Osteocyte (in vitro differentiated cells): Measurements from ENCODE around the gene BID. TPM values are rescaled to one million over a fixed set of nuclear protein-coding genes. Genes with fewer than 3 reads are reported as not detected.
A peak's percentile ranks its signal among the peaks of the same experiment; 100 is the strongest.
"Not testable (repeated sequence)": the region's sequence is repeated elsewhere in the genome, so short reads cannot be mapped to it uniquely, and the experiment has no call there.

Experiments used
- DNase-seq: peaks from one replicate; pipeline ENCODE4 v3.0.0; 2021; ENCODE audit warnings: mixed read lengths; ENCODE audit not compliant: unreplicated experiment; ENCODE audit errors: extremely low spot score
- H3K27ac Mint-ChIP-seq: one replicate; pipeline ENCODE4 v1.8.0; 2021; ENCODE audit warnings: mild to moderate bottlenecking, mixed read lengths; ENCODE audit not compliant: unreplicated experiment
- H3K27me3 Mint-ChIP-seq: one replicate; pipeline ENCODE4 v1.8.0; 2021; ENCODE audit warnings: mixed read lengths; ENCODE audit not compliant: unreplicated experiment
- H3K36me3 Mint-ChIP-seq: one replicate; pipeline ENCODE4 v1.8.0; 2021; ENCODE audit warnings: mixed read lengths; ENCODE audit not compliant: unreplicated experiment
- H3K4me1 Mint-ChIP-seq: one replicate; pipeline ENCODE4 v1.8.0; 2021; ENCODE audit warnings: mixed read lengths; ENCODE audit not compliant: unreplicated experiment
- H3K4me3 Mint-ChIP-seq: one replicate; pipeline ENCODE4 v1.8.0; 2021; ENCODE audit warnings: mild to moderate bottlenecking, moderate library complexity, mixed read lengths; ENCODE audit not compliant: unreplicated experiment
- H3K9me3 Mint-ChIP-seq: one replicate; pipeline ENCODE4 v1.8.0; 2021; ENCODE audit warnings: mixed read lengths; ENCODE audit not compliant: unreplicated experiment
- CTCF ChIP-seq: fragments of 200-600 bp; sonication (generic); IDR thresholded peaks from 2 replicates; pipeline ENCODE4 v1.5.0; 2021; ENCODE audit warnings: antibody characterized with exemption, mild to moderate bottlenecking, moderate library complexity
- total RNA-seq: library from RNA; stranded (reverse); gene quantifications from 2 replicates; pipeline ENCODE4 v1.2.1, GENCODE V29; 2021

Gene BID
- total RNA-seq, 1 donor from 2014 or later, result 11.6 TPM

GRCh38 chr22:17764036-17764435 is 10.2 kb downstream of the BID start:
- no peak overlapping the region for H3K4me3 Mint-ChIP-seq
- H3K27ac Mint-ChIP-seq, result no peak overlapping the region
- H3K4me1 Mint-ChIP-seq, result no peaks in the 10 kb centered on the region
- no peaks in the 10 kb centered on the region for H3K9me3 Mint-ChIP-seq
- DNase-seq, result no peak
- no peaks in the 10 kb centered on the region for H3K36me3 Mint-ChIP-seq
- no peak for TF ChIP-seq CTCF
- H3K27me3 Mint-ChIP-seq, result no peaks in the 10 kb centered on the region

GRCh38 chr22:17763442-17763841 is 10.8 kb downstream of the BID start:
- H3K4me1 Mint-ChIP-seq, H3K9me3 Mint-ChIP-seq, H3K4me3 Mint-ChIP-seq: not testable (repeated sequence)

DNA sequence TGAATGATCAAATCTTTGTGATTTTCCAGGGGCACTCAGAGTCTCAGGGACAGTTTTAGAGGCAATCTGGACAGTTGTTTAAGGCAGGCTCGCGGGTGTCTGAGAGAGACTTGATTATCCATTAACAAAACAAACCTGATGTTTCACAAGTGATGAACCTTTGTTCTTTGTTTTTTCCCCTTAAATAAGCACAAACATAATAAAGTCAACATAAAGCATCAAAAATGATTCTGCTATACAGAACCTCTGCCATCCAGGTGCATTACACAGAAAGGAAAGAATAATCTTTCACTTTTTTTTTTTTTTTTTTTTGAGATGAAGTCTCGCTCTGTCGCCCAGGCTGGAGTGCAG is 13.2 kb downstream of the BID start:
- Mint-ChIP-seq H3K27ac (no peak overlapping the region), H3K27me3 (no peaks in the 10 kb centered on the region), H3K36me3 (no peaks in the 10 kb centered on the region), H3K9me3 (no peaks in the 10 kb centered on the region), H3K4me3 (no peak overlapping the region), H3K4me1 (no peaks in the 10 kb centered on the region)
- no peak for TF ChIP-seq CTCF
- no peak for DNase-seq

More at GRCh38 chr22:17763442-17763841, 10.8 kb downstream of the BID start:
- DNase-seq, H3K27me3 Mint-ChIP-seq, H3K27ac Mint-ChIP-seq, H3K36me3 Mint-ChIP-seq: not testable (repeated sequence)

DNA sequence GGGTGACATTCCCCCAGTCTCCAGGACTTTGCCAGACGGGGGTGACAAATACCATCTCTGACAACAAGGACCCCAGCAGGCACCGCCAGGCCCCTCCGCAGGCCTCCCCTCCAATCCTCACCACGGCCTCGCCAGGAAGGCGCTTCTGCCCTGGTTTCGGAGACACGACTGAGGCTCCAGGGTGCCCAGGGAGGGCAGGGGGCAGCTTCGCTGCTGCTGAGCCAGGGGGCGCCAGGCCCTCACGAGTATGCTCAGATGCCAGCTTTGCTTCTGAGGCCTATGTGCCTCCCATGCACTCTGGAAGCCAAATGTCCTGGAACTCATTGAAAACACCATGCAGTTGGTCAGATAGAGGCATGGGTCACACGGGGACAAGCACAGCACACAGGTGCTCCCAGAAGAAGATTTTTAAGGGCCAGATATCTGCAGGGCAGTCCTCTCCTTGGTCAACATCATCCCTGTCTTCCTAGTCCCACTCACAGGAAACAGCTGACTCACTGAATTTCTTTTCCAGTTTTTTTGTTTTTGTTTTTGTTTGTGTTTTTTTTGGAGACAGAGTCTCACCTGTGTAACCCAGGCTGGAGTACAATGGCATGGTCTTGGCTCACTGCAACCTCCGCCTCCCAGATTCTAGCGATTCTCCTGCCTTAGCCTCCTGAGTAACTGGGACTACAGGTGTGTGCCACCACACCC is 19.9 kb downstream of the BID start:
- DNase-seq, result no peak
- Mint-ChIP-seq H3K27ac (no peak overlapping the region), H3K36me3 (no peaks in the 10 kb centered on the region), H3K9me3 (no peaks in the 10 kb centered on the region), H3K27me3 (no peaks in the 10 kb centered on the region), H3K4me3 (no peak overlapping the region), H3K4me1 (no peaks in the 10 kb centered on the region)
- peak; percentile 40 for TF ChIP-seq CTCF

DNA sequence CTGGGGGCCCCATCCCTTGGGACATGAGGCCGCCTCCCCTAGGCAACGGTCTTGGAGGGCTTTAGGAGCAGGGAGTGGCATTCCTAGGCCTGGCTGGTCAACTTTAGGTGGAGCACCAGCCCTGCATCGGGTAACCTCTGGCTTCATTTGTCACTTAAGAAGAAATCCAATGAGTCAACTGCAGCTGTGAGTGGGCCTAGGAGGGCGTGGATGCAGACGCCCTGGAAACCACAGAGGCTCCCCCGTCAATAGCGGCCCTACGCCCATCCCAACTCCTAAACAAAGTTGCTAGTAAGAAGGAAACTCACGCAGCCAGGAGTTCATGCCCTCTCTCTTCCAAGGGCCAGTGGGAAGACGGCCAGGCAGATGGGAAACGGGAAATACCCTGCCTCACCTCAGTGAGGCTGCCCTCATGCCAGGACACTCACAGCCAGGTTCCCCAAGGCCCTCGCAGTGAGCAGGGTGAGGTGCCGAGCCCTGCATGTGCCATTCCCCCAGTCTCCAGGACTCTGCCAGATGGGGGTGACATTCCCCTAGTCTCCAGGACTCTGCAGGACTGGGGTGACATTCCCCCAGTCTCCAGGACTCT is 20.8 kb downstream of the BID start:
- DNase-seq, result no peak
- Mint-ChIP-seq H3K27me3 (no peaks in the 10 kb centered on the region), H3K4me1 (no peaks in the 10 kb centered on the region), H3K9me3 (no peaks in the 10 kb centered on the region), H3K4me3 (no peak overlapping the region), H3K36me3 (no peaks in the 10 kb centered on the region), H3K27ac (no peak overlapping the region)
- no peak for TF ChIP-seq CTCF
